Smooth muscle cell (in vitro differentiated cells): Measurements from ENCODE around the gene NTSR1. TPM values are rescaled to one million over a fixed set of nuclear protein-coding genes. Genes with fewer than 3 reads are reported as not detected.

ENCODE experiments used
- DNase-seq: peaks from one replicate; lab custom pipeline; 2025; ENCODE audit not compliant: unreplicated experiment; lab: John Stamatoyannopoulos, UW
- H2AFZ ChIP-seq: fragments of 200-600 bp; sonication (generic); 2 replicates; pipeline ENCODE4 v1.6.0; 2016; ENCODE audit warnings: antibody characterized with exemption, low read depth, mild to moderate bottlenecking
- H3F3A ChIP-seq: fragments of 200-600 bp; sonication (generic); 2 replicates; pipeline ENCODE4 v1.6.0; 2017; ENCODE audit warnings: antibody characterized with exemption, low read depth
- H3K27ac ChIP-seq: fragments of 200-600 bp; sonication (generic); 2 replicates; pipeline ENCODE4 v1.5.1; 2016; ENCODE audit warnings: low read depth, mild to moderate bottlenecking
- H3K27me3 ChIP-seq: fragments of 200-600 bp; sonication (generic); 2 replicates; pipeline ENCODE4 v1.6.1; 2016; ENCODE audit warnings: low read depth, mild to moderate bottlenecking
- H3K36me3 ChIP-seq: fragments of 200-600 bp; sonication (generic); 2 replicates; pipeline ENCODE4 v1.5.1; 2016; ENCODE audit warnings: low read depth
- H3K4me1 ChIP-seq: fragments of 200-600 bp; sonication (generic); 2 replicates; pipeline ENCODE4 v1.5.1; 2016; ENCODE audit warnings: low read depth
- H3K4me2 ChIP-seq: fragments of 200-600 bp; sonication (generic); 2 replicates; pipeline ENCODE4 v1.6.0; 2016; ENCODE audit warnings: mild to moderate bottlenecking
- H3K4me3 ChIP-seq: fragments of 200-600 bp; sonication (generic); 2 replicates; pipeline ENCODE4 v1.5.1; 2016; ENCODE audit warnings: mild to moderate bottlenecking
- H3K79me2 ChIP-seq: fragments of 200-600 bp; sonication (generic); 2 replicates; pipeline ENCODE4 v1.6.0; 2016; ENCODE audit warnings: low read depth, mild to moderate bottlenecking
- H3K9ac ChIP-seq: fragments of 200-600 bp; sonication (generic); 2 replicates; pipeline ENCODE4 v1.6.0; 2016; ENCODE audit warnings: low read depth
- H3K9me3 ChIP-seq: fragments of 200-600 bp; sonication (generic); replicated peaks from 2 replicates; pipeline ENCODE4 v1.5.1; 2016; ENCODE audit warnings: low read depth
- H4K20me1 ChIP-seq: fragments of 200-600 bp; sonication (generic); 2 replicates; pipeline ENCODE4 v1.6.0; 2016; ENCODE audit warnings: low read depth
- WGBS: methylation state at CpG from one replicate; pipeline ENCODE4 v1.1.7; 2016; ENCODE audit warnings: low lambda C conversion rate; 5-methylcytosine and 5-hydroxymethylcytosine counted together
- polyA plus RNA-seq: library from polyadenylated mRNA; unstranded; fragments of >200 nt; fragmentation: Nextera tagmentation; extraction: Ambion mirVana; gene quantifications from 2 replicates; pipeline ENCODE4 v1.2.1, GENCODE V29; 2016
- total RNA-seq: library from RNA; depleted of rRNA; stranded (reverse); fragments of >200 nt; gene quantifications from 2 replicates; pipeline ENCODE4 v1.2.3, GENCODE V29; 2014
- TF ChIP-seq, protein P1 (sequence below): fragments of 200-600 bp; sonication (generic); IDR thresholded peaks from 2 replicates; pipeline ENCODE4 v1.5.1; 2017; ENCODE audit warnings: borderline replicate concordance, mild to moderate bottlenecking, antibody characterized with exemption; ENCODE audit not compliant: insufficient read depth, poor library complexity, severe bottlenecking

NTSR1 gene
- total and polyA plus RNA-seq, 2 experiments from 2014 or later = 0.09 TPM; not detected in 1

DNA sequence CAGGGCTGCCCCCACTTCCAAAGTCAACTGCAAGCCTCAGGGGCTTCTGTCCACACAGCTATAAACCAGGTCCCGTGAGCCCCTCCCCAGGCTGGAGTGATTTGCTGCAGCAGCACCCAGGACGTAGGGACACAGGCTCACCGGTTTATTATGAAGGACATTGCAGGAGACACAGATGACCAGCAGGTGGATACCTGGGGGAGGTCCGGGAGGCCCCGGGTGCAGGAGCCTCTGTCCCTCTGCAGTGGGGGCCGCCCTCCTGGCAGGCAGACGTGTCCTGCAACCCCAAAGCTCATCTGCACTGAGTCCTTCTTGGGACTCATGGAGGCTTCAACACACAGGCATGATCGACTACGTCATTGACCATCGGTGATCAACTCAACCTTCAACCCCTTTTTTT, 14.5 kb upstream of the NTSR1 start:
- 91% methylated on average over 10 of the region's 10 CpGs for WGBS

DNA sequence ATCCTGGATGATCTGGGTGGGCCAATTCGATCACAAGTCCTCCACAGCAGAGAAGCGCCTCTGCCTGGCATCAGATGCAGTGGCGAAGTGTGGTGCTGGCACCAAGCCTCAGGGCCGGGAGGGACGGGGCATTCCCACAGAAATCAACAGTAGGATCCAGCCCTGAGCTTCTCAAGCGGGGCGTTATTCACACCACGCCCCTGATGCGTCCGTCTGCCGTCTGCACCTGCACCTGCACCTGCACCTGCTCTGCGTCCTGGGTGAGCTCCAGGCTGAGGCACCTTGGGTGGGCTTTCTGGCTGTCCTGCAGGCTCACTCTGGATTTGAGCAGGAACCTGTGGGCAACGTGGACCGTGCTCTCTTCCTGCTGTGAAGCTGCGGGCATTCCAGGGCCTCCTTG, 13.8 kb upstream of the NTSR1 start:
- no peak for DNase-seq
- Histone ChIP-seq H3K4me3 (no peak overlapping the region), H3K9ac (no peak overlapping the region), H3K36me3 (no peaks in the 10 kb centered on the region), H3K27ac (no peak overlapping the region), H2AFZ (no peak overlapping the region), H4K20me1 (no peaks in the 10 kb centered on the region), H3F3A (no peaks in the 10 kb centered on the region), H3K4me1 (no peaks in the 10 kb centered on the region), H3K79me2 (no peaks in the 10 kb centered on the region), H3K9me3 (no peaks in the 10 kb centered on the region), H3K27me3 (no peaks in the 10 kb centered on the region), H3K4me2 (no peak overlapping the region)
- TF ChIP-seq, protein P1, sequence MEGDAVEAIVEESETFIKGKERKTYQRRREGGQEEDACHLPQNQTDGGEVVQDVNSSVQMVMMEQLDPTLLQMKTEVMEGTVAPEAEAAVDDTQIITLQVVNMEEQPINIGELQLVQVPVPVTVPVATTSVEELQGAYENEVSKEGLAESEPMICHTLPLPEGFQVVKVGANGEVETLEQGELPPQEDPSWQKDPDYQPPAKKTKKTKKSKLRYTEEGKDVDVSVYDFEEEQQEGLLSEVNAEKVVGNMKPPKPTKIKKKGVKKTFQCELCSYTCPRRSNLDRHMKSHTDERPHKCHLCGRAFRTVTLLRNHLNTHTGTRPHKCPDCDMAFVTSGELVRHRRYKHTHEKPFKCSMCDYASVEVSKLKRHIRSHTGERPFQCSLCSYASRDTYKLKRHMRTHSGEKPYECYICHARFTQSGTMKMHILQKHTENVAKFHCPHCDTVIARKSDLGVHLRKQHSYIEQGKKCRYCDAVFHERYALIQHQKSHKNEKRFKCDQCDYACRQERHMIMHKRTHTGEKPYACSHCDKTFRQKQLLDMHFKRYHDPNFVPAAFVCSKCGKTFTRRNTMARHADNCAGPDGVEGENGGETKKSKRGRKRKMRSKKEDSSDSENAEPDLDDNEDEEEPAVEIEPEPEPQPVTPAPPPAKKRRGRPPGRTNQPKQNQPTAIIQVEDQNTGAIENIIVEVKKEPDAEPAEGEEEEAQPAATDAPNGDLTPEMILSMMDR = no peak
- 94% methylated on average over 15 of the region's 15 CpGs for WGBS

More for the DNA sequence above, 14.5 kb upstream of the NTSR1 start:
- H3K27me3 ChIP-seq = no peaks in the 10 kb centered on the region
- no peaks in the 10 kb centered on the region for H3K4me1 ChIP-seq
- no peaks in the 10 kb centered on the region for H4K20me1 ChIP-seq
- H3K36me3 ChIP-seq = no peaks in the 10 kb centered on the region
- no peaks in the 10 kb centered on the region for H3K79me2 ChIP-seq
- H3K4me3 ChIP-seq = no peak overlapping the region
- H2AFZ ChIP-seq = no peak overlapping the region
- H3K4me2 ChIP-seq = no peak overlapping the region
- H3K9me3 ChIP-seq = no peaks in the 10 kb centered on the region
- TF ChIP-seq, protein P1 = no peak
- H3K27ac ChIP-seq = no peak overlapping the region
- H3K9ac ChIP-seq = no peak overlapping the region
- no peak for DNase-seq
- no peaks in the 10 kb centered on the region for H3F3A ChIP-seq

DNA sequence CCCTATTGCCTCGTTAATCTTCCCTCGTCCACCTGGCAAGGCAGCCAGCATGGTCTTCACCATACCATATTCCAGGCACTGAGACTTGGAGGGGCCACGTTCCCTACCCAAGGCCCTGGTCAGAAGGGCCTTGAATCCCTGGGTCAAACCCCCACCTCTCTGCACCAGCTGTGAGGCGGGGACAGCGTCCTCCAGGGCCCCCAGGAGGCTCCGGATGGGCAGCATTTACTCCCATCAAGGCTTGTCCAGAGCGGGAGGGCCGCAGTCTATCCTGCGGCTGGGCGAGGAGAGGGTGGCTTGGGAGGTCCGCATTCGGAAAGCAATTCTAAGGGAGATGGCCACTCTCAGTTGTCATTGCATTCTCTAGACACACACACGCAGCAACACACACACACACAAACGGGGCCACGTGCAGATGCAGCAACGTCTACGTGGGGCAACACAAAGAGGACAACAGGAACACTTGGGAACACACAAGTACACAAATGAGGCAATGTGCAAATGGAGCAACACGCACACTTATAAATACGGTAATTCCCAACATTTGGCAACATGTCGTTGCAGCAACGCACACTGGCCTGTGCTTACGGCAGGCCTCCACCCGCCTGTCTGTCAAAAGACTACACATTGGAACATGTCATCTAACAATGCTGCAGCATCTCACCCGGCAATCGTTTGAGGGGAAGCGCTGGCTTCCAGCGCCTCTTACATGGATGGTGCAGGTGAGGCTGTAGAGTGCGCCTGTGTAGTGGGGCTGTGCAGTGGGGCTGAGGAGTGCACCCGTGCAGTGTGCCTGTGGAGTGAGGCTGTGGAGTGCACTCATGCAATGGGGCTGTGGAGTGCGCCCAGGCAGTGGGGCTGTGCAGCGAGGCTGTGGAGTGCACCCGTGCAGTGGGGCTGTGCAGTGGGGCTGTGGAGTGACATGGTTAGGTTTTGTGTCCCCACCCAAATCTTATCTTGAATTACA, 12.9 kb upstream of the NTSR1 start:
- no peak overlapping the region for H3K4me3 ChIP-seq
- TF ChIP-seq, protein P1 = no peak
- H3K27me3 ChIP-seq = no peaks in the 10 kb centered on the region
- H3K27ac ChIP-seq = no peak overlapping the region
- no peaks in the 10 kb centered on the region for H3K79me2 ChIP-seq
- H3K4me1 ChIP-seq = no peaks in the 10 kb centered on the region
- no peak overlapping the region for H3K4me2 ChIP-seq
- no peak overlapping the region for H2AFZ ChIP-seq
- H3F3A ChIP-seq = no peaks in the 10 kb centered on the region
- no peak overlapping the region for H3K9ac ChIP-seq
- no peaks in the 10 kb centered on the region for H3K9me3 ChIP-seq
- H3K36me3 ChIP-seq = no peaks in the 10 kb centered on the region
- no peaks in the 10 kb centered on the region for H4K20me1 ChIP-seq
- WGBS = 89% methylated on average over 32 of the region's 32 CpGs
- no peak for DNase-seq
